Spinal cord (tissue), 10 donors: ENCODE measurements around the gene FAM240B. TPM values are rescaled to one million over a fixed set of nuclear protein-coding genes. Genes with fewer than 3 reads are reported as not detected.
A peak's percentile ranks its signal among the peaks of the same experiment; 100 is the strongest.

Source experiments
- DNase-seq, 6 donors: peaks; one replicate each; pipeline versions ENCODE4 v3.0.0 to v3.0.0-alpha.2; 2013 to 2015; ENCODE audit warnings: low spot score in 6 of 6, low read depth in 4 of 6
- H3K27ac ChIP-seq: one replicate; pipeline ENCODE4 v1.5.1; 2013; ENCODE audit warnings: low read depth, low read length, control low read depth
- H3K27me3 ChIP-seq: one replicate; pipeline ENCODE4 v1.6.1; 2013; ENCODE audit warnings: low read length; ENCODE audit not compliant: control insufficient read depth, insufficient read depth
- H3K36me3 ChIP-seq: one replicate; pipeline ENCODE4 v1.6.1; 2013; ENCODE audit warnings: low read length; ENCODE audit not compliant: control insufficient read depth, insufficient read depth
- H3K4me1 ChIP-seq: one replicate; pipeline ENCODE4 v1.6.1; 2013; ENCODE audit warnings: low read length; ENCODE audit not compliant: control insufficient read depth, insufficient read depth
- H3K4me3 ChIP-seq: one replicate; pipeline ENCODE4 v1.5.1; 2013; ENCODE audit warnings: low read depth, low read length, control low read depth
- H3K9me3 ChIP-seq: one replicate; pipeline ENCODE4 v1.6.1; 2013; ENCODE audit warnings: low read length; ENCODE audit not compliant: control insufficient read depth, insufficient read depth
- WGBS: methylation state at CpG from one replicate; pipeline ENCODE4 v1.1.5; 2013; ENCODE audit warnings: missing lambda C conversion rate; ENCODE audit not compliant: insufficient coverage; 5-methylcytosine and 5-hydroxymethylcytosine counted together
- long read RNA-seq, 4 donors: transcript quantifications; one replicate each; lab custom pipeline, GENCODE V29; 2026
- polyA plus RNA-seq, 2 donors: library from polyadenylated mRNA; unstranded; fragments of 120-200 nt; gene quantifications; one replicate each; pipeline ENCODE4 v1.2.1, GENCODE V29; 2013; ENCODE audit not compliant: insufficient read length in 2 of 2
- total RNA-seq, 2 donors: library from RNA; depleted of rRNA in 1 of 2; stranded (reverse); fragments of 120-200 nt in 1 of 2; fragments of >200 nt in 1 of 2; gene quantifications; one replicate each; pipeline versions ENCODE4 v1.2.3 to v1.2.4, GENCODE V29; 2013 to 2014
- donor health status: healthy.

The FAM240B gene
- not detected for total RNA-seq
- not detected for polyA plus RNA-seq
- long read RNA-seq, donor 1: 0 reads
- long read RNA-seq, donor 2: 0 reads
- long read RNA-seq, donor 3: 0 reads
- long read RNA-seq, donor 4: 0 reads

DNA sequence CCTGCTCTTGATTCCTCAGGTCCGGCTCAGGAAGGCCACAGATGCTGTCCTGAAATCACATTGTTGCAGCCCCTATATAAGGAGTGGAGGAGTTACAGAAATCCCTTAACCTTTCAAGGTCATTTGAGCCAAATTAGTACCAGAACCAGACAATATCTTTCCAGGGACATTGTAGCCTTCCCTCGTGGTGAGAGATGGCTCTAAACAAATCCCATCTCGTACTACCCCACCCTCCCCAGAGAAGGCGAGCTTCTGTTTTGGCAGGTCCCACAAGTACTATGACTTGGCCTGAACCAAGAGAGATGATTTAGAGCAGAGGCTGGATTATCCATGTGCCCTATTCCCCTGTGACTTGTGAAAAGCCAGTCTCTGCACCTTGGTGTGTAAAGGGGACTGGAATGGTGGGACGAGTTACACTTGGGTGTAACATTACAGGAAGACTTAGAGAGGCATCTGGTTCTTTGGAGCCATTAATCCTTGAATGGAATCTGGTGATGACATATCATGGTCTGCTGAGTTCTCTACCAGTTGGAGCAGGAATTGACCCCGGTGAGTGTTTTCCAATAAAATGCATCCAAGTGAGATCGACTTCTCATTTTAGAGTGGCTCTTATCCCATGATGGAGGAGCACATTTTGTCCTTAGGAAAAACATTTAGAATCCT, at the start of gene FAM240B:
Gene FAM240B (minus strand): TSS at position 51 of the 663 bp plus-strand sequence. CDS start 16,134 bp downstream, outside the sequence.
- no peak for DNase-seq
- Histone ChIP-seq H3K4me1 (no peaks in the 10 kb centered on the region), H3K9me3 (no peaks in the 10 kb centered on the region), H3K27me3 (no peaks in the 10 kb centered on the region), H3K27ac (no peak within 1 kb of the TSS), H3K4me3 (no peak within 1 kb of the TSS), H3K36me3 (no peaks in the 10 kb centered on the region)
- 53% methylated on average over 3 of the region's 7 CpGs for WGBS

DNA sequence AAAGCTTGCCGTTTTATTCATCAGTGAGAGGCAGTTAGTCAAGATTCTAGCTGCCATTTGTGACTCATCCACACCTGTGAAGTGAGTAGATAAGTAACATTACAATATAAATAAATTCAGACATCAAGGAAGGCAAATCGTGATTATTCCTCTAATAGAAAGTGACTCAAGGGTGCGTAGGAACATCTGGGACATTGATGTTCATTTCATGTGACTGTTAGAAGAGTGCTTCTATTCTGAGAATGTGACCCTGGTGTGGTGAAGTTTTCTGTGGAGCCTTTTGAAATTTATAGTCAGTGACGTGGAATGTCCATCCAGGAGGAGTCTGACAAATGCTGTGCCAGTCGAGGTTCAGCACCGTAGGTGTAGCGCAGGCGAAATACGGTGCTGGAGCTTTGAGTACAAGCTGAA, 48.4 kb upstream of the FAM240B start:
- no peak for DNase-seq
- H3K9me3 ChIP-seq: no peaks in the 10 kb centered on the region
- no peaks in the 10 kb centered on the region for H3K36me3 ChIP-seq
- H3K4me3 ChIP-seq: no peak overlapping the region
- H3K27ac ChIP-seq: no peak overlapping the region
- no peaks in the 10 kb centered on the region for H3K27me3 ChIP-seq
- 100% methylated on average over 1 of the region's 9 CpGs for WGBS
- no peaks in the 10 kb centered on the region for H3K4me1 ChIP-seq

DNA sequence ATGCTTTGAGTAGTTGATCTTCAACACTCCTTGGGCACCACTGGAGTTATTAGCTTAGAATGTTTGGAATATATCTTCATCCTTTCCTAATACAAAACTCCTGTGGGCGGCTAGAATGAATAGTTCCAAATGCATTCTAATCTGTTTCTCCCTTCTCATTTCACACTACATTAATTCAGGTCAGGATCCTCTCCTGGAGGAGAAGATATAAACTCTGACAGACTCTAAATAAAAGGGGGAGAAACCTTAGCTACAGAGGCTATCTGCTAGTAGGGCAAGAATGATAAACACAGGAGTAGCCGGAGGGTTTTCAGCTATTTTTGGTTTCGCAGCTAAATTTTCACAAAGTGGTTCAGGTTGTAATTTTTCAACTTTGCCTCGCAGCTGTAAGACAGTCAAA, 45.2 kb upstream of the FAM240B start:
- H3K36me3 ChIP-seq: no peaks in the 10 kb centered on the region
- H3K27ac ChIP-seq: no peak overlapping the region
- whole genome bisulfite sequencing: 69% methylated on average over 3 of the region's 4 CpGs
- no peaks in the 10 kb centered on the region for H3K27me3 ChIP-seq
- H3K9me3 ChIP-seq: no peaks in the 10 kb centered on the region
- no peak overlapping the region for H3K4me3 ChIP-seq
- no peaks in the 10 kb centered on the region for H3K4me1 ChIP-seq
- peak in 1 of 6 donors; percentile 90 for DNase-seq

DNA sequence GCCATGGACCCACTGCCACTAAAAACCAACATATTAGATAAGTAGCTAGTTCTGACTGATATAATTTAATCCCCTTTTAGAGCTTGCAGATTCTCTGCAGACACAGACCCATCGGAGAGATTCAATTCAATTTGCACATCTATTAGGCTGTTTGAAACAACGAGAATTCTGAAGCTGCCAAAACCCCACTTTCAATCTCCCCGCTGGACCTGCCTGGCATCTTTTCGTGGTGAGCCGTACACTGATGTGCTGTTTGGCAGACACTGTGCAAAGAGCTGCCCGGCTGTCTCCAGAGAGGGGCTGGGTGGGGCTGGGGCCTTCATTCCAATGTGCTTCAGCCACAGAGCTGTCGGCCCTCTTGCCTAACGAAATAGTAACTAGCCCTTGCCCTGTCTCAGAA, 42.1 kb upstream of the FAM240B start:
- Histone ChIP-seq H3K36me3 (no peaks in the 10 kb centered on the region), H3K27me3 (no peaks in the 10 kb centered on the region), H3K9me3 (no peaks in the 10 kb centered on the region), H3K4me1 (no peaks in the 10 kb centered on the region), H3K4me3 (no peak overlapping the region), H3K27ac (no peak overlapping the region)
- DNase-seq: peak in 4 of 6 donors; percentile 23 to 81 (median 54)
- WGBS: 38% methylated on average over 6 of the region's 8 CpGs

DNA sequence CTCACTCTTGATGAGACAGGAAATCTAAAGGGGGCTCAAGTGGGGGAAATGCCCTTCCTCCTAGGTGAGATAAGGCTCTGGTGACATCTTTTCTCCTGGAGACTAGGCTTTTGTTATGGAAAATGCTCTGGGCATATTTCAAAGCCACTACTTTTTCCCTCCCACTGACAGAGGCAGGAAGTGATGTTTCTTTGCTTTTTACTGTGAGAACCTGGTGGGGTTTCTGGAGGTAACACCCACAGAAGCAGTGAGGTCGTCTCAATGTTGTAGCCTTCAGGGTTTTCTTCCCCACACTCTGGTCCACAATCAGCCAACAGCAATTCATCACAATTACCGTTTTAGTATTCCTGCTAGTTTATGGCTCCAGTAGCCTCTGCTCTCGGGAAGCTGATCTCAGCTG, 41.4 kb upstream of the FAM240B start:
- H3K27ac ChIP-seq: no peak overlapping the region
- no peak overlapping the region for H3K4me3 ChIP-seq
- 17% methylated on average over 3 of the region's 3 CpGs for WGBS
- no peaks in the 10 kb centered on the region for H3K4me1 ChIP-seq
- DNase-seq: no peak
- no peaks in the 10 kb centered on the region for H3K9me3 ChIP-seq
- no peaks in the 10 kb centered on the region for H3K36me3 ChIP-seq
- no peaks in the 10 kb centered on the region for H3K27me3 ChIP-seq

DNA sequence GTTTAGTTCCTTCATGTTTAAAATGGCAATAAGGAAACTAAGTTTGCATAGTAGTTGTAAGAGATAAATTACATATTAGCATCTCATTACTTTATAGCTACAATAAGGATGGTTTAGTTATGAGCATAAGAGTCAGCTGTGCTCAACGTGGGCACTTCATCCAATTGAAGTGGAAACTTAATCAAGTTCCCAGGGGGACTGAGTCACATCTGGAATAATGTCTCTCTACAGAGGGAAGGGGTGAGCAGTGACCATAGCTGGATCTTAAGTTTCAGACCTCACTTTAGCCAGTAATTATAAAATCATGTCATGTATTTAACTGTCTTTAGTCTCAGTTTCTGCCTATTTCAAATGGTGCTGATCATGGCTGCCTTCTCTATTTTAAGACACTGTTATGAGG, 36.8 kb upstream of the FAM240B start:
- WGBS: no CpG with 5 or more reads among the region's 1 CpG
- Histone ChIP-seq H3K4me1 (no peaks in the 10 kb centered on the region), H3K36me3 (no peaks in the 10 kb centered on the region), H3K9me3 (no peaks in the 10 kb centered on the region), H3K4me3 (no peak overlapping the region), H3K27ac (no peak overlapping the region), H3K27me3 (no peaks in the 10 kb centered on the region)
- DNase-seq: no peak

DNA sequence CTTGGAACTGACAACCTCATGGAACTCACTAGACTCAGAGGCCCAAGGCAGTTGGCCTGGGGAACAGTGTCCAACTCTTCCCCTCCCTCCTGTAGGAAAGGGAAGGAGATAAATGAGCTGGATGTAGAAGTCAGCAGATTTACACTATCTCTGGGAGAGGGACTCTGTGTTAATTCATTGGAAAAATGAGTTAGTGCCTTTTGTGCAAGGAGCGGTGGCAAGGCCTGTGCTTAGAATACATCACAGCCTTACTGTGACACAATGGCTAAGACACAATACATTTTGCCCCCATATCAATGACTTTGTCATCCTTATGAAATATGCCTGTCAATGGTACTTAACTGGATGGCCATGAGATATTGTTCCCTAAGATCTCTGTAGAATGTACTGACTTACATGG, 28.0 kb upstream of the FAM240B start:
- Histone ChIP-seq H3K4me3 (no peak overlapping the region), H3K27ac (no peak overlapping the region), H3K27me3 (no peaks in the 10 kb centered on the region), H3K9me3 (no peaks in the 10 kb centered on the region), H3K36me3 (no peaks in the 10 kb centered on the region), H3K4me1 (no peaks in the 10 kb centered on the region)
- no CpG with 5 or more reads among the region's 1 CpG for WGBS
- no peak for DNase-seq

DNA sequence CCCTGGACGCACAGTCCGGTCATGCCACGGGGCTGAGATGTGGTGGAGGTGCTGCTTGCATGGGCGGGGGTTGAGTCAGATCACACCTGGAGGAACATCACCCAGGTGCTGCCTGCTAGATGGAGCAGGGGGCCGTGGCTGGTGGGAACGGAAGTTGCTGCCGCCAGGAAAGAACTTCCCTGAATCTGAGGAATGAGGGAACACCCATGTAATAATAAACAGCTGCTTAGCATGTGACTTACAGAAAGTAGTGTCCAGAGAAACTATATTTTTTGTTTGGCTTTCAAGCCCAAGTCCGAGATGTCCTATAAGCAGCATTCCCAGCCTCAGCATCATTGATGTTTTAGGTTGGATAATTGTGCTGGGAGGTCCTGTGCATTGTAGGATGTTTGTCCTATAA, 27.1 kb upstream of the FAM240B start:
- WGBS: 88% methylated on average over 1 of the region's 8 CpGs
- Histone ChIP-seq H3K4me1 (no peaks in the 10 kb centered on the region), H3K27me3 (no peaks in the 10 kb centered on the region), H3K27ac (no peak overlapping the region), H3K9me3 (no peaks in the 10 kb centered on the region), H3K36me3 (no peaks in the 10 kb centered on the region), H3K4me3 (no peak overlapping the region)
- DNase-seq: no peak

DNA sequence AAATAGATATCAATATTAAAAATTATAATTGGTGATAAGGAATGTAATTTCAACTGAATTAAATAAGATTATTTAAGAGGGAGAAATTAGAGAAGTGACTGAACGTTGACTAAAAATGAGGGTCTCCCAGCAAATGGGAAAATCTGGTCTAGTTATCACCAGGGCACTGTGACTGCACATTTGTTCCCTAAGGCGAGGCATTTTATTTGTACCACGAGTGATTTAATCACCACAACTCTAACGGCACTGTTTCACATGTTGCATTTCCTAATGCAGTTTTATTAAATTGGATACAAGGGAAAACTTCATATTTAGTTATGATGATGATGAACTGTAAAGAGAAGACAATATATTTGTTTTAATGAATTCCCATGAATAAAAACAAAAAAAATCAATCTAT, 26.4 kb upstream of the FAM240B start:
- Histone ChIP-seq H3K9me3 (no peaks in the 10 kb centered on the region), H3K4me3 (no peak overlapping the region), H3K4me1 (no peaks in the 10 kb centered on the region), H3K27me3 (no peaks in the 10 kb centered on the region), H3K36me3 (no peaks in the 10 kb centered on the region), H3K27ac (no peak overlapping the region)
- WGBS: 100% methylated on average over 1 of the region's 4 CpGs
- no peak for DNase-seq

DNA sequence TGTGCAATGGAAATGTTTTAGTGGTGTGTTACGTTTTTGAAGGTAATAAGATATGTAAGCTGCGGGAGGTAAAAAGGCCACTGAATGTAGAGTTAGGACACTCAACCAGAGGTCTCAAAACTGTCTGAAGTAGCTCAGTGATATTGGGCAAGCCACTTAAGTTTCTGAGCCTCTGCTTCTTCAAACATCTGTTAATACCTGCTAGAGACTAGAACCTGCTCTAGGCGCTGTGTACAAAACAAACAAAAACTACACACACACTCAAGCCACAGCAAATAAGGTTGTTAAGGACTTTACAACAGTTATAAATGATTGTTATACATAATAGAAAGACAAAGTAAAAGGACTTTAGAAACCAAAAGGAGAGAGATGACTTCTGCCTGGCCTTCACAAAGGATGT, 24.6 kb upstream of the FAM240B start:
- Histone ChIP-seq H3K36me3 (no peaks in the 10 kb centered on the region), H3K4me1 (no peaks in the 10 kb centered on the region), H3K27me3 (no peaks in the 10 kb centered on the region), H3K4me3 (no peak overlapping the region), H3K9me3 (no peaks in the 10 kb centered on the region), H3K27ac (no peak overlapping the region)
- 75% methylated on average over 2 of the region's 3 CpGs for WGBS
- no peak for DNase-seq
